Measurements from ENCODE around the gene MBNL1.
"Not testable (repeated sequence)": the region's sequence is repeated elsewhere in the genome, so short reads cannot be mapped to it uniquely, and the experiment has no call there.

The MBNL1 gene

GRCh38 chr3:152384412-152384811 is 115.7 kb downstream of the MBNL1 start:
- no peak for DNase-seq (ENCODE audit: low read depth)
- Histone ChIP-seq H3K27me3 (replicated peaks; ENCODE audit: control insufficient read depth, insufficient read depth, low read length) (no peaks in the 10 kb centered on the region), H3K9ac (ENCODE audit: low read length) (no peak overlapping the region), H3K9me3 (ENCODE audit: control insufficient read depth, low read length) (no peaks in the 10 kb centered on the region), H3K4me1 (ENCODE audit: control insufficient read depth, insufficient read depth, low read length) (peaks cover 57% of the 10 kb centered on the region), H3K4me3 (ENCODE audit: low read length) (no peak overlapping the region), H3K36me3 (ENCODE audit: control insufficient read depth, insufficient read depth, low read length, severe bottlenecking) (peaks cover 5% of the 10 kb centered on the region)

DNA sequence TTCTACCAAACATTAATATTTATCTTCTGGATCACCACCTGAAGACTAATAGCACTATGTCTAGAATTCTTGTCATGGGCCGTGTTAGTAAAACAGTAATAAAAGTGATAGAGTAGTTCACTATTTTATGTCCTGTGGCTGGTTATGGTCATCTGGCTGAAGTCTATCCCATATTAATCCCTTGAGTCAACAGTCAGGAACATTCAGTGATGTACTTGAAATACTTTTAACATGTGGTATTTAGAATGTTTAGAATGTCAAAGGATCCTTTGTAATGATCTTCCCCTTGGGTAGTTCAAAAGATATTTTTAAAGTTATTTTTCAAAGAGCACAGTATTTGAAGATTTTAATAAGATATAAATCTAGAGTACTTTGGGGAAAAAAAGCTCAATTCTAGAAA is 117.0 kb downstream of the MBNL1 start:
- DNase-seq (ENCODE audit: low read depth), result peak; percentile 63
- no peak overlapping the region for H3K9ac ChIP-seq (ENCODE audit: low read length)

DNA sequence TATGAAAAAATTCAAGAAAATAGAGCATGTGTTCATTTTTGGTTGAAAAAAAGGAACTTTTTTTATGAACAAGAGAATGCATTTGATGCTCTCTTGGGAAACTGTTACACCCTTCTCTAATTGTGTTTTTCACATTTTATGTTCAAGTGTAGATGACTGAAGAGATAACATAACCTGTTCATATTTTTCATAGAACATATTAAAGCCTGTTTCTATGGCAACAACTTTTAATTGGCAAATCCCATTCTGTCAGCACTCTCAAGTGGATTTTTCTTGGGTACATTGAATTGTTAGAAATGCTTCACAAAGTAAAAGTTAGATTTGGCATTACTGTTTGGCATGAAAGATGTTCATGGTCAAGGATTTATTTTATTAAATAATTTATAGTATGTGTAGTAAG is 117.5 kb downstream of the MBNL1 start:
- Histone ChIP-seq H3K9ac (ENCODE audit: low read length) (no peak overlapping the region), H3K36me3 (ENCODE audit: control insufficient read depth, insufficient read depth, low read length, severe bottlenecking) (peaks cover 13% of the 10 kb centered on the region), H3K4me1 (ENCODE audit: control insufficient read depth, insufficient read depth, low read length) (peaks cover 54% of the 10 kb centered on the region), H3K27me3 (replicated peaks; ENCODE audit: control insufficient read depth, insufficient read depth, low read length) (no peaks in the 10 kb centered on the region), H3K9me3 (ENCODE audit: control insufficient read depth, low read length) (no peaks in the 10 kb centered on the region), H3K4me3 (ENCODE audit: low read length) (peak overlapping the region; percentile 7)
- no peak for DNase-seq (ENCODE audit: low read depth)

More for the DNA sequence above, 117.0 kb downstream of the MBNL1 start:
- Histone ChIP-seq H3K4me3 (ENCODE audit: low read length) (peak overlapping the region; percentile 7), H3K9me3 (ENCODE audit: control insufficient read depth, low read length) (no peaks in the 10 kb centered on the region), H3K27me3 (replicated peaks; ENCODE audit: control insufficient read depth, insufficient read depth, low read length) (no peaks in the 10 kb centered on the region), H3K36me3 (ENCODE audit: control insufficient read depth, insufficient read depth, low read length, severe bottlenecking) (peaks cover 10% of the 10 kb centered on the region), H3K4me1 (ENCODE audit: control insufficient read depth, insufficient read depth, low read length) (peaks cover 54% of the 10 kb centered on the region)

- H3K27me3 ChIP-seq (replicated peaks; ENCODE audit: control insufficient read depth, insufficient read depth, low read length), result no peaks in the 10 kb centered on the region
- no peak for DNase-seq (ENCODE audit: low read depth)
- no peak overlapping the region for H3K4me3 ChIP-seq (ENCODE audit: low read length)
- H3K9ac ChIP-seq (ENCODE audit: low read length), result no peak overlapping the region
- H3K9me3 ChIP-seq (ENCODE audit: control insufficient read depth, low read length), result no peaks in the 10 kb centered on the region
- peaks cover 13% of the 10 kb centered on the region for H3K36me3 ChIP-seq (ENCODE audit: control insufficient read depth, insufficient read depth, low read length, severe bottlenecking)
- H3K4me1 ChIP-seq (ENCODE audit: control insufficient read depth, insufficient read depth, low read length), result peaks cover 56% of the 10 kb centered on the region
Measured at GRCh38 chr3:152388631-152389030, 119.9 kb downstream of the MBNL1 start.

DNA sequence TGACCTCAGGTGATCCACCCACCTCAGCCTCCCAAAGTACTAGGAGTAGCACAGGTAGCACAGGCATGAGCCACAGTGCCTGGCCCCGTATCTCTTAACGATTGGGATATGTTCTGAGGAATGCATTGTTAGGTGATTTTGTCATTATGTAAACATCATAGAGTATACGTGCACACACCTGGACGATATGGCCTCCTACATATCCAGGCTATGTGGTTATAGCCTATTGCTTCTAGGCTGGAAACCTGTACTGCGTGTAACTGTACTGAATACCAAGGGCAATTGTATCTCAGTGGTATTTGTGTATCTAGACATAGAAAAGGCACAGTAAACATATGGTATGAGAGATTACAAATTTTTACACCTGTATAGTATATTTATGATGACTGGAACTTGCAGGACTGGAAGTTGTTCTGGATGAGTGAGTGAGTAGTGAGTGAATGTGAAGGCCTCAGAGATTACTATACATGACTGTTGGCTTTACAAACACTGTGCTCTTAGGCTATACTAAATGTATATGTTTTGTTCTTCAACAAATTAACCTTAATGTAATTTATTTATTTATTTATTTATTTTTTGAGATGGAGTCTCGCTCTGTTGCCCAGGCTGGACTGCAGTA is 120.7 kb downstream of the MBNL1 start:
- Histone ChIP-seq H3K36me3 (ENCODE audit: control insufficient read depth, insufficient read depth, low read length, severe bottlenecking) (peaks cover 13% of the 10 kb centered on the region), H3K4me1 (ENCODE audit: control insufficient read depth, insufficient read depth, low read length) (peaks cover 52% of the 10 kb centered on the region), H3K4me3 (ENCODE audit: low read length) (no peak overlapping the region), H3K9ac (ENCODE audit: low read length) (no peak overlapping the region), H3K27me3 (replicated peaks; ENCODE audit: control insufficient read depth, insufficient read depth, low read length) (no peaks in the 10 kb centered on the region), H3K9me3 (ENCODE audit: control insufficient read depth, low read length) (no peaks in the 10 kb centered on the region)
- no peak for DNase-seq (ENCODE audit: low read depth)

DNA sequence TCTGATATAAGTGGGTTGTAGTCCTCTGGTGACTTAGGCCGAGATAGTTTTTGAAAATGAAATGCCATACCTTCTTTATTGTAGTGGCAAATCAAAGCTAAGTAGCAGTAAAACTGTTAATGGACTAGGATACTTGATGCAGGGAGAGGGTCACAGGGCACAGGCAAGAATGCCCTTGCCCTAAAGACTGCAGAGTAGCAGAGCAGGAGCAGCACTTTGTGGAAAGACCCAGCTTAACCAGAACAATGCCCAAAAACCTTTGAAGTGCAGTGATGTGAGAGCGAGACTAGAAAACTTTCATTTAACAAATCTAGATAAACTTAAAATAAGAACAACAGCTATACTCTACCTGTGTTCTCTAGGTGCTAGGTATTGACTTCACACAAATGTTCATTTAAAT is 121.9 kb downstream of the MBNL1 start:
- Histone ChIP-seq H3K9me3 (ENCODE audit: control insufficient read depth, low read length) (no peaks in the 10 kb centered on the region), H3K4me3 (ENCODE audit: low read length) (no peak overlapping the region), H3K36me3 (ENCODE audit: control insufficient read depth, insufficient read depth, low read length, severe bottlenecking) (peaks cover 16% of the 10 kb centered on the region), H3K4me1 (ENCODE audit: control insufficient read depth, insufficient read depth, low read length) (peaks cover 40% of the 10 kb centered on the region), H3K9ac (ENCODE audit: low read length) (no peak overlapping the region), H3K27me3 (replicated peaks; ENCODE audit: control insufficient read depth, insufficient read depth, low read length) (no peaks in the 10 kb centered on the region)
- no peak for DNase-seq (ENCODE audit: low read depth)

GRCh38 chr3:152391671-152392070 is 122.9 kb downstream of the MBNL1 start:
- Histone ChIP-seq H3K36me3 (ENCODE audit: control insufficient read depth, insufficient read depth, low read length, severe bottlenecking) (peaks cover 20% of the 10 kb centered on the region), H3K9ac (ENCODE audit: low read length) (no peak overlapping the region), H3K9me3 (ENCODE audit: control insufficient read depth, low read length) (no peaks in the 10 kb centered on the region), H3K4me1 (ENCODE audit: control insufficient read depth, insufficient read depth, low read length) (peaks cover 35% of the 10 kb centered on the region), H3K27me3 (replicated peaks; ENCODE audit: control insufficient read depth, insufficient read depth, low read length) (no peaks in the 10 kb centered on the region), H3K4me3 (ENCODE audit: low read length) (no peak overlapping the region)
- DNase-seq (ENCODE audit: low read depth), result no peak

DNA sequence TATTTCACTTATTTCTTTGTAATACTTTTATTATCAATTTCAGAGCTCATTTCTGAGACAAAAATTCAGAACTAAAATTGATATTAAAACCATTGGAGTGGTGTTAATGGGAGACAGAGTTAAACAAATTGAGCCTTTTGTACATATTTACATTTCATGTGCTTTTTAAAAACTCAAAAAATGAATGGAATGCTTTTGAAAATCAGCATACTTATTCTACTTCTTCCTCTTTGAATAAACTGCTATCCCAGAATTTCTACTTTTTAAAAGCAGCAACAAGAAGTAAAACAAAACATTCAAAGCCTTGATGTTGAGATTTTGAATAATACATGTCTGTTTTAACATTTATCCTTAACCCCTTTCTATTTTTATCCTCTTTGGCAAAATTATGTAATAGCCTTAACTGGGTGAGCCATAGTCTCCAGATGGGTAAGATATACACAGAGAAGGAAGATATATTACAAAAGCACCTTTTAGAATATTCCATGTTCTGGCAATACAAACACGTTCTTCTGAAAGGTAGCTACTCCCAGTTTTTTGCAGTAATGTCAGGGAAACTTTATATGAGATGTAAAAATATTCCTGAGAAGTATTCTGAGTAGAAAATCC is 123.6 kb downstream of the MBNL1 start:
- Histone ChIP-seq H3K27me3 (replicated peaks; ENCODE audit: control insufficient read depth, insufficient read depth, low read length) (no peaks in the 10 kb centered on the region), H3K9ac (ENCODE audit: low read length) (no peak overlapping the region), H3K4me3 (ENCODE audit: low read length) (no peak overlapping the region), H3K4me1 (ENCODE audit: control insufficient read depth, insufficient read depth, low read length) (peaks cover 33% of the 10 kb centered on the region), H3K9me3 (ENCODE audit: control insufficient read depth, low read length) (no peaks in the 10 kb centered on the region), H3K36me3 (ENCODE audit: control insufficient read depth, insufficient read depth, low read length, severe bottlenecking) (peaks cover 20% of the 10 kb centered on the region)
- no peak for DNase-seq (ENCODE audit: low read depth)

DNA sequence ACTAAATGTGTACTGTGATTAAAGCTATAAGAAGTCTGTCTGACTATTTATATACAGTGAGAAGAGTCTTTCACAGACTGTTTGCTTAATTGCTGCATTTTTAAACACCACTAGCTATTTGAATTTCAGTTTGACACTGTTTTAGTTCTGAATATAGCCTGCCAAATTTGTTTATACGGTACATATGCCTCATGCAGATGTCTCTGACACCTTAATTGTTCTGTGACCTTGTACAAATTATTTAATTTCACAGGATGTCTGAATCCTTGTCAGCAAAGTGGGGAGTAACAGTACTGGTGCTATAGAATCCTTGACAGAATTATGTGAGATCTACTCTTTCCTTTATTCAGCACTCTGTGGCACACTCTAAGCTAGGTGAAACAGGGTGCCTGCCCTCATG is 125.5 kb downstream of the MBNL1 start:
- Histone ChIP-seq H3K36me3 (ENCODE audit: control insufficient read depth, insufficient read depth, low read length, severe bottlenecking) (peaks cover 16% of the 10 kb centered on the region), H3K9me3 (ENCODE audit: control insufficient read depth, low read length) (no peaks in the 10 kb centered on the region)

DNA sequence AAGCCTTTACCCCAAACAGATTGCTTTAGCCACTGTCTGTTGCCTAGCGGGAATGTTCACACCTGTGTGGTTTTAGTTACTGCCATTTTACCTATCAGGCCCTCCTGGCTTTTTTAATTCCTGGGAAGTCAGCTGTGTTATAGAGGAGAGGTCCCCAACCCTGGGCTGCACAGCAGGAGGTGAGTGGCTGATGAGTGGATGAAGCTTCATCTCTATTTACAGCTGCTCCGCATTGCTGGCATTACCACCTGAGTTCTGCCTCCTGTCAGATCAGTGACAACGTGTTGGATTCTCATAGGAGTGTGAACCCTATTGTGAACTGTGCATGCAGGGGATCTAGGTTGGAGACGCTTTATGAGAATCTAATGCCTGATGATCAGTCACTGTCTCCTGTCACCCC is 127.0 kb downstream of the MBNL1 start:
- no peak for DNase-seq (ENCODE audit: low read depth)
- H3K9ac ChIP-seq (ENCODE audit: low read length), result no peak overlapping the region
- H3K4me1 ChIP-seq (ENCODE audit: control insufficient read depth, insufficient read depth, low read length), result peaks cover 64% of the 10 kb centered on the region
- peaks cover 10% of the 10 kb centered on the region for H3K36me3 ChIP-seq (ENCODE audit: control insufficient read depth, insufficient read depth, low read length, severe bottlenecking)
- H3K4me3 ChIP-seq (ENCODE audit: low read length), result no peak overlapping the region
- H3K9me3 ChIP-seq (ENCODE audit: control insufficient read depth, low read length), result no peaks in the 10 kb centered on the region
- no peaks in the 10 kb centered on the region for H3K27me3 ChIP-seq (replicated peaks; ENCODE audit: control insufficient read depth, insufficient read depth, low read length)

More for the DNA sequence above, 125.5 kb downstream of the MBNL1 start:
- no peak for DNase-seq (ENCODE audit: low read depth)
- Histone ChIP-seq H3K9ac (ENCODE audit: low read length) (no peak overlapping the region), H3K27me3 (replicated peaks; ENCODE audit: control insufficient read depth, insufficient read depth, low read length) (no peaks in the 10 kb centered on the region), H3K4me3 (ENCODE audit: low read length) (no peak overlapping the region), H3K4me1 (ENCODE audit: control insufficient read depth, insufficient read depth, low read length) (peaks cover 49% of the 10 kb centered on the region)

GRCh38 chr3:152396867-152397266 is 128.1 kb downstream of the MBNL1 start:
- peak; percentile 55 for DNase-seq (ENCODE audit: low read depth)
- peaks cover 7% of the 10 kb centered on the region for H3K36me3 ChIP-seq (ENCODE audit: control insufficient read depth, insufficient read depth, low read length, severe bottlenecking)
- H3K4me1 ChIP-seq (ENCODE audit: control insufficient read depth, insufficient read depth, low read length), result peaks cover 69% of the 10 kb centered on the region
- no peaks in the 10 kb centered on the region for H3K9me3 ChIP-seq (ENCODE audit: control insufficient read depth, low read length)
- H3K27me3 ChIP-seq (replicated peaks; ENCODE audit: control insufficient read depth, insufficient read depth, low read length), result no peaks in the 10 kb centered on the region
- H3K4me3 ChIP-seq (ENCODE audit: low read length), result peak overlapping the region; percentile 25
- no peak overlapping the region for H3K9ac ChIP-seq (ENCODE audit: low read length)

DNA sequence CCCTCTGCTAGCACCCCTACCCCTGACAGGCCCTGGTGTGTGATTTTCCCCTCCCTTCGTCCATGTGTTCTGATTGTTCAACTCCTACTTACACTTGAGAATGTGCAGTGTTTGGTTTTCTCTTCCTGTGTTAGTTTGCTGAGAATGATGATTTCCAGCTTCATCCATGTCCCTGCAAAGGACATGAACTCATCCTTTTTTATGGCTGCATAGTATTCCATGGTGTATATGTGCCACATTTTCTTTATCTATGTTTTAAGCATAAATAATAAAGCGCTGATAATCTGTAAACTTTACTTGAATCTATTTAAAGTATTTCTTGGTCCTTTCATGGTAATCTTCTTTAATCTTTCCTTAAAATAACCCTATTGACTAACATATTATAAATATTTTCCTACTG is 128.6 kb downstream of the MBNL1 start:
- not testable (repeated sequence) for H3K36me3 ChIP-seq (ENCODE audit: control insufficient read depth, insufficient read depth, low read length, severe bottlenecking); DNase-seq (ENCODE audit: low read depth); H3K9me3 ChIP-seq (ENCODE audit: control insufficient read depth, low read length); H3K4me3 ChIP-seq (ENCODE audit: low read length); H3K9ac ChIP-seq (ENCODE audit: low read length); H3K27me3 ChIP-seq (replicated peaks; ENCODE audit: control insufficient read depth, insufficient read depth, low read length)
- peaks cover 64% of the 10 kb centered on the region for H3K4me1 ChIP-seq (ENCODE audit: control insufficient read depth, insufficient read depth, low read length)

Data from adipocyte (in vitro differentiated cells).